GM23248 (cell line): ENCODE data around the gene CNIH1.

ENCODE experiments used
- EZH2 ChIP-seq: fragments of 200-600 bp; sonication (generic); IDR thresholded peaks from 2 replicates; pipeline ENCODE4 v1.6.1; 2018; ENCODE audit warnings: antibody characterized with exemption, mild to moderate bottlenecking; ENCODE audit not compliant: insufficient read depth, poor library complexity, severe bottlenecking
- EZH2phosphoT487 ChIP-seq: fragments of 200-600 bp; sonication (generic); IDR thresholded peaks from 2 replicates; pipeline ENCODE4 v1.6.1; 2018; ENCODE audit warnings: antibody characterized with exemption, moderate library complexity, mild to moderate bottlenecking, low read depth; ENCODE audit not compliant: insufficient read depth

GRCh38 chr14:54457609-54457996 lies 16.4 kb upstream of the CNIH1 start:
- TF ChIP-seq EZH2 (no peak), EZH2phosphoT487 (no peak)
